Motor neuron (in vitro differentiated cells): ENCODE measurements around the gene EMC9. TPM values are rescaled to one million over a fixed set of nuclear protein-coding genes. Genes with fewer than 3 reads are reported as not detected.
A peak's percentile ranks its signal among the peaks of the same experiment; 100 is the strongest.

Source experiments
- ATAC-seq, 8 experiments: fragments of 200-7000 bp; cut with Tn5 transposase; replicated peaks in 6 of 8; 2 replicates each; pipeline ENCODE4 v1.8.0; 2021; ENCODE audit warnings: mild to moderate bottlenecking in 8 of 8, moderate library complexity in 8 of 8
- H3K27ac ChIP-seq, 2 donors: fragments of 250-450 bp; sonication (Bioruptor Pico); 2 replicates each; pipeline ENCODE4 v1.9.0; 2021; ENCODE audit warnings: antibody characterized with exemption in 2 of 2, mild to moderate bottlenecking in 2 of 2, moderate library complexity in 1 of 2
- H3K4me1 ChIP-seq, 2 donors: fragments of 250-450 bp; sonication (Bioruptor Pico); replicated peaks in 1 of 2; 2 replicates each; pipeline ENCODE4 v1.6.1; 2021; ENCODE audit warnings: antibody characterized with exemption in 2 of 2, mild to moderate bottlenecking in 2 of 2, moderate library complexity in 1 of 2
- H3K4me3 ChIP-seq, 5 donors: fragments of 250-450 bp; sonication (Bioruptor Pico); 2 replicates each; pipeline ENCODE4 v1.9.0; 2021; ENCODE audit warnings: antibody characterized with exemption in 5 of 5, mild to moderate bottlenecking in 5 of 5, moderate library complexity in 4 of 5
- WGBS, 10 experiments: fragments of 450-650 bp; shearing (Covaris generic); methylation state at CpG; one replicate each; pipeline ENCODE4 v1.0.0; 2022; 5-methylcytosine and 5-hydroxymethylcytosine counted together
- in situ Hi-C, 9 experiments: fragments of 400-800 bp; cut with MboI; loops; one replicate each; pipeline ENCODE4 v1.15.0; 2021; ENCODE audit warnings: low sequenced_read_pairs in 9 of 9, low pct_unique_long_range_greater_than_20kb in 2 of 9; ENCODE audit not compliant: unreplicated experiment in 9 of 9
- total RNA-seq, 8 experiments: library from RNA; unstranded; fragments of 300-600 nt; gene quantifications; 2 replicates each; pipeline versions ENCODE4 v1.2.3 to v1.2.4, GENCODE V29; 2022

Gene EMC9
- total RNA-seq, 8 experiments from 2014 or later, result 16.7 to 41.2 (median 26.0) TPM

GRCh38 chr14:24092505-24093206 is 48.7 kb downstream of the EMC9 start:
- ATAC-seq, result no peak

GRCh38 chr14:24092110-24092504 is 49.3 kb downstream of the EMC9 start:
- no peak overlapping the region for H3K4me3 ChIP-seq
- in situ Hi-C loops, result no loop called here
- peaks cover 19 to 24% of the 10 kb centered on the region in 2 donors for H3K4me1 ChIP-seq
- ATAC-seq, result peak in 3 of 8 experiments; percentile 9 to 34 (median 14)
- no peak overlapping the region for H3K27ac ChIP-seq

More at GRCh38 chr14:24092505-24093206, 48.7 kb downstream of the EMC9 start:
- in situ Hi-C loops, result no loop called here
- Histone ChIP-seq H3K27ac (no peak overlapping the region), H3K4me3 (no peak overlapping the region), H3K4me1 (peaks cover 19 to 24% of the 10 kb centered on the region in 2 donors)
- WGBS, 10 experiments, result 80 to 100% (median 89%) methylated on average over 1 to 4 of the region's 4 CpGs; no CpG with 5 or more reads in 1 of the 10 experiments

GRCh38 chr14:24089890-24090289 is 51.5 kb downstream of the EMC9 start:
- no peak for ATAC-seq
- in situ Hi-C loops, result no loop called here
- Histone ChIP-seq H3K27ac (no peak overlapping the region), H3K4me3 (no peak overlapping the region), H3K4me1 (peaks cover 8 to 13% of the 10 kb centered on the region in 2 donors)
- 74 to 100% (median 86%) methylated on average over 1 to 3 of the region's 6 CpGs; no CpG with 5 or more reads in 2 of the 10 experiments for WGBS, 10 experiments

Other genes starting within 250 kb of the EMC9 start
- gene DHRS4, start 187.8 kb downstream of the EMC9 start, total RNA-seq, result 10 to 100 TPM in 4 of 8 experiments, 1 to 10 TPM in 4; 3.3 to 91.0 (median 12.7) TPM
- gene DHRS4L2, start 152.7 kb downstream of the EMC9 start, total RNA-seq, result 10 to 100 TPM in 3 of 8 experiments, 1 to 10 TPM in 5; 2.2 to 38.3 (median 7.0) TPM
- 10 to 100 TPM in 6 of 8 experiments, 1 to 10 TPM in 2; 3.7 to 44.7 (median 25.6) TPM for gene CARMIL3, start 89.6 kb downstream of the EMC9 start, total RNA-seq
- gene CPNE6, start 70.0 kb downstream of the EMC9 start, total RNA-seq, result 1 to 10 TPM in 4 of 8 experiments, under 1 TPM in 4; 0.54 to 3.3 (median 1.2) TPM
- gene PCK2, start 47.3 kb downstream of the EMC9 start, total RNA-seq, result 10 to 100 TPM in 7 of 8 experiments, 1 to 10 TPM in 1; 7.6 to 66.5 (median 33.2) TPM
- 10 to 100 TPM; 43.1 to 80.7 (median 52.6) TPM for gene DCAF11, start 26.8 kb downstream of the EMC9 start, total RNA-seq
- gene NRL, start 26.6 kb downstream of the EMC9 start, total RNA-seq, result 1 to 10 TPM; 1.1 to 2.6 (median 2.1) TPM
- 1 to 10 TPM in 2 of 8 experiments, under 1 TPM in 5, not detected in 1; 0.27 to 2.2 (median 0.83) TPM for gene FITM1, start 10.9 kb downstream of the EMC9 start, total RNA-seq
- gene PSME1, start 5.4 kb downstream of the EMC9 start, total RNA-seq, result 100 to 1,000 TPM in 4 of 8 experiments, 10 to 100 TPM in 4; 40.1 to 318 (median 102) TPM
- gene PSME2, start 5.0 kb upstream of the EMC9 start, total RNA-seq, result 100 to 1,000 TPM in 5 of 8 experiments, 10 to 100 TPM in 3; 77.2 to 504 (median 129) TPM
- gene RNF31, start 5.9 kb upstream of the EMC9 start, total RNA-seq, result 10 to 100 TPM; 35.0 to 79.5 (median 46.3) TPM
- 100 to 1,000 TPM in 2 of 8 experiments, 10 to 100 TPM in 4, 1 to 10 TPM in 2; 6.6 to 151 (median 34.7) TPM for gene IRF9, start 19.7 kb upstream of the EMC9 start, total RNA-seq
- gene REC8, start 30.5 kb upstream of the EMC9 start, total RNA-seq, result 10 to 100 TPM in 6 of 8 experiments, 1 to 10 TPM in 2; 2.6 to 41.2 (median 23.5) TPM
- gene IPO4, start 47.2 kb upstream of the EMC9 start, total RNA-seq, result 10 to 100 TPM; 17.4 to 90.0 (median 39.8) TPM
- gene TM9SF1, start 53.9 kb upstream of the EMC9 start, total RNA-seq, result 10 to 100 TPM; 17.6 to 53.1 (median 30.8) TPM
- 10 to 100 TPM in 1 of 8 experiments, 1 to 10 TPM in 7; 1.8 to 10.1 (median 3.4) TPM for gene TSSK4, start 64.1 kb upstream of the EMC9 start, total RNA-seq
- 10 to 100 TPM; 48.4 to 76.0 (median 55.8) TPM for gene CHMP4A, start 71.9 kb upstream of the EMC9 start, total RNA-seq
- gene MDP1, start 74.5 kb upstream of the EMC9 start, total RNA-seq, result 10 to 100 TPM; 12.1 to 38.8 (median 27.0) TPM
- gene NEDD8, start 90.8 kb upstream of the EMC9 start, total RNA-seq, result 100 to 1,000 TPM; 180 to 362 (median 267) TPM
- 10 to 100 TPM; 46.7 to 87.8 (median 69.0) TPM for gene GMPR2, start 91.3 kb upstream of the EMC9 start, total RNA-seq
- gene TINF2, start 101.0 kb upstream of the EMC9 start, total RNA-seq, result 10 to 100 TPM; 33.4 to 54.3 (median 44.4) TPM
- gene TGM1, start 121.6 kb upstream of the EMC9 start, total RNA-seq, result 1 to 10 TPM in 7 of 8 experiments, under 1 TPM in 1; 0.92 to 4.7 (median 2.1) TPM
- 10 to 100 TPM; 13.3 to 28.0 (median 19.6) TPM for gene RABGGTA, start 130.0 kb upstream of the EMC9 start, total RNA-seq
- gene DHRS1, start 158.2 kb upstream of the EMC9 start, total RNA-seq, result 10 to 100 TPM; 11.4 to 26.5 (median 16.4) TPM
- 10 to 100 TPM; 13.5 to 32.8 (median 16.6) TPM for gene NOP9, start 158.3 kb upstream of the EMC9 start, total RNA-seq
- gene CIDEB, start 166.4 kb upstream of the EMC9 start, total RNA-seq, result 1 to 10 TPM in 1 of 8 experiments, under 1 TPM in 2, not detected in 5; 0.32 to 1.6 (median 0.40) TPM
- gene LTB4R2, start 168.5 kb upstream of the EMC9 start, total RNA-seq, result 10 to 100 TPM in 1 of 8 experiments, 1 to 10 TPM in 7; 1.3 to 14.6 (median 2.3) TPM
- gene LTB4R, start 169.9 kb upstream of the EMC9 start, total RNA-seq, result 10 to 100 TPM in 1 of 8 experiments, 1 to 10 TPM in 6, under 1 TPM in 1; 0.92 to 13.6 (median 2.1) TPM
- 1 to 10 TPM in 4 of 8 experiments, under 1 TPM in 4; 0.43 to 3.7 (median 1.2) TPM for gene ADCY4, start 193.5 kb upstream of the EMC9 start, total RNA-seq
- 1 to 10 TPM in 3 of 8 experiments, under 1 TPM in 2, not detected in 3; 0.29 to 7.9 (median 1.3) TPM for gene RIPK3, start 198.4 kb upstream of the EMC9 start, total RNA-seq
- 100 to 1,000 TPM in 3 of 8 experiments, 10 to 100 TPM in 2, 1 to 10 TPM in 3; 5.1 to 345 (median 13.4) TPM for gene NFATC4, start 226.6 kb upstream of the EMC9 start, total RNA-seq